Hepatocyte (in vitro differentiated cells): ENCODE data around the gene CEP95. TPM values are rescaled to one million over a fixed set of nuclear protein-coding genes. Genes with fewer than 3 reads are reported as not detected.
A peak's percentile ranks its signal among the peaks of the same experiment; 100 is the strongest.

Source experiments
- DNase-seq: peaks from one replicate; pipeline ENCODE4 v3.0.0-alpha.2; 2016; ENCODE audit warnings: low spot score
- H2AFZ ChIP-seq: fragments of 200-600 bp; sonication (generic); 2 replicates; pipeline ENCODE4 v1.6.0; 2016; ENCODE audit warnings: antibody characterized with exemption, mild to moderate bottlenecking
- H3K27ac ChIP-seq: fragments of 200-600 bp; sonication (generic); 2 replicates; pipeline ENCODE4 v1.5.1; 2016; ENCODE audit warnings: mild to moderate bottlenecking
- H3K27me3 ChIP-seq: fragments of 200-600 bp; sonication (generic); 2 replicates; pipeline ENCODE4 v1.6.1; 2016
- H3K36me3 ChIP-seq: fragments of 200-600 bp; sonication (generic); replicated peaks from 2 replicates; pipeline ENCODE4 v1.5.1; 2016; ENCODE audit warnings: low read depth; ENCODE audit not compliant: insufficient read depth
- H3K4me1 ChIP-seq: fragments of 200-600 bp; sonication (generic); 2 replicates; pipeline ENCODE4 v1.5.1; 2016; ENCODE audit warnings: mild to moderate bottlenecking, moderate library complexity; ENCODE audit not compliant: insufficient read depth
- H3K4me2 ChIP-seq: fragments of 200-600 bp; sonication (generic); 2 replicates; pipeline ENCODE4 v1.6.0; 2016
- H3K4me3 ChIP-seq: fragments of 200-600 bp; sonication (generic); 2 replicates; pipeline ENCODE4 v1.5.1; 2016; ENCODE audit warnings: mild to moderate bottlenecking
- H3K79me2 ChIP-seq: fragments of 200-600 bp; sonication (generic); 2 replicates; pipeline ENCODE4 v1.6.0; 2017; ENCODE audit warnings: mild to moderate bottlenecking
- H3K9me2 ChIP-seq: fragments of 200-600 bp; sonication (generic); replicated peaks from 2 replicates; pipeline ENCODE4 v1.6.0; 2017; ENCODE audit warnings: mild to moderate bottlenecking; ENCODE audit not compliant: insufficient read depth
- H3K9me3 ChIP-seq: fragments of 200-600 bp; sonication (generic); 2 replicates; pipeline ENCODE4 v1.5.1; 2016; ENCODE audit warnings: low read depth, mild to moderate bottlenecking
- H4K20me1 ChIP-seq: fragments of 200-600 bp; sonication (generic); 2 replicates; pipeline ENCODE4 v1.6.0; 2016; ENCODE audit warnings: mild to moderate bottlenecking; ENCODE audit not compliant: insufficient read depth, poor library complexity, severe bottlenecking
- CTCF ChIP-seq: fragments of 200-600 bp; sonication (generic); IDR thresholded peaks from 2 replicates; pipeline ENCODE4 v1.5.1; 2016; ENCODE audit warnings: antibody characterized with exemption, mild to moderate bottlenecking; ENCODE audit not compliant: poor library complexity
- EZH2 ChIP-seq: fragments of 200-600 bp; sonication (generic); IDR thresholded peaks from 2 replicates; pipeline ENCODE4 v1.6.1; 2016; ENCODE audit warnings: antibody characterized with exemption, mild to moderate bottlenecking, borderline replicate concordance
- EZH2phosphoT487 ChIP-seq: fragments of 200-600 bp; sonication (generic); IDR thresholded peaks from one replicate; pipeline ENCODE4 v1.6.1; 2018; ENCODE audit warnings: antibody characterized with exemption, mild to moderate bottlenecking, low read depth, moderate library complexity; ENCODE audit not compliant: unreplicated experiment, severe bottlenecking
- WGBS: methylation state at CpG from one replicate; pipeline ENCODE4 v1.1.6; 2016; ENCODE audit warnings: low lambda C conversion rate; ENCODE audit errors: missing lambda C conversion rate; 5-methylcytosine and 5-hydroxymethylcytosine counted together
- polyA plus RNA-seq: library from polyadenylated mRNA; unstranded; fragments of >200 nt; fragmentation: Nextera tagmentation; extraction: Ambion mirVana; gene quantifications from 2 replicates; pipeline ENCODE4 v1.2.1, GENCODE V29; 2016
- total RNA-seq: library from RNA; depleted of rRNA; stranded (reverse); fragments of >200 nt; gene quantifications from 2 replicates; pipeline ENCODE4 v1.2.3, GENCODE V29; 2014

Gene CEP95, protein sequence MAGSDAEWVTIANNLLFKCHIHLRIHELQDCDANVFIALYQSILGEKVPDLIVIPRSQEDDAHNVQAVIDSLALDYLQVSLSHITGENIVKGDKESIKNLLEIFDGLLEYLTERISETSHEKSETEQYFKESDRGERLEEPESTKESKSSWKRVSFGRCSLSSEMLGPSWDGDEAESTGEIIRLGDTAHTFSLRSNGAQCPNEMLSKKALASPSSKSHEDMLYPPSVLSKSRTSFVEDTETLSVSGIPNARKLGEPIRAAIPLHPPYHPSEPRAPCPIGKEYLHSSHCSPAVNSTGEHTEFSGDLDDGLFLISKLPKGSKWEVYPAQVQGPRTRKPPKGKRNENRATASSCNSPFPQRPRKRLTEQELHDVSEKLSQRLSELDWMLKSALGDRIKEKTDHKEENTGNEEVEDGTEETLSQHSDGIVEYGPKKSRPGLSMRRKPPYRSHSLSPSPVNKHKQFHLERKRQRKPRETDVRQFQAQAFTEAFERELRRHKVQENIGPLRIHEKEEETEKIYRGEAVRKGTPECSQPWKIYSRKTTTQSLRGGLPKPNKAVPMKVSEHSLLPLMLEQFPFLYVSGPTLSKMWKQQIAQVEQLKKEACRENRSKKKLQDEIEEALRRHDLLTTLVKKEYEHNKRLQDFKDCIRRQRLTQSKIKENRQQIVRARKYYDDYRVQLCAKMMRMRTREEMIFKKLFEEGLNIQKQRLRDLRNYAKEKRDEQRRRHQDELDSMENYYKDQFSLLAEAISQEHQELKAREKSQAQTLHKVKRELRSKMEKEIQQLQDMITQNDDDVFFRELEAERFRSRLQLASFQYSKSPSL
- total RNA-seq (38.6 and 42.8 TPM in 2 replicates), polyA plus RNA-seq (25.8 and 29.3 TPM in 2 replicates)

DNA sequence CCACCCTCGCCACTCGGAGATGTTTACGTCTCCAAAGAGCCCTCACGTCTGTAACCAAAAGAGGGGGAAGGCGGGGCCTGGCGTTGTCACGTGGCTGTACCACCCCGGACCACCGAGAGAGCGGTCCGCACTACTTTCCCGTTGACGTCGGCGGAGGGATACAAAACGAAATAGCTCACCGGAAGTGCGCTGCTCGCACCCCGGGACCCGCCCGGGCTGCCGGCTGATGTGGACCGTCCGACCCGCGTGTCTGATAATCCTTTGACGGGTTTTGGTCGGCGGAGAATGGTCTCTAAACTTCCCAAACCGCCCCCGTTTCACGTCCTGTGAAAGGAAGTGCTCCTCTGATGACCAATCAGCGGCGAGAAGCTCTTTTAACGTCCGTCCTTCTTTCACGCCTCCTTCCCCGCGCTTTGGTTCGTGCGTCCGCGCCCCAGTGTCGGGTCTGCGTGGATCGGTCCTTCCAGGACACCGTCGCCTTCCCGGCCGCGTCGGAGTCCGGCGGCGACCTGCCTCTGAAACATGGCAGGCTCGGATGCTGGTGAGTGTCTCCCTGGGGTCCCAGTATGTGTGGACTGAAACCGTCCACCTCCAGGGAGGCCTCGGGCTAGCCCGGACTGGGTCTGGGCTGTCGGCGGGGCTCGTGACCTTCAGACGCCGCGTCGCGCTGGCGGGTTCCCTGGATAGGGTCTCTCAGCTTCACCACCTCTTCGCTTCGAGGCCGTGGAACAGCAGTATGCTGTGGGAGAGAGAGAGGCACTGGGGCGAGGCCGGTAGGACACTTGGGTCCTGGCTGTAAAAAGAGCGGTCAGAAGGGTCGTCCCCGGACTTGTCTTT is at the start of gene CEP95:
Gene CEP95, plus strand, starts transcription at position 402 of the 837 bp plus-strand sequence. Its CDS starts 121 bp downstream, at position 523.
- peaks cover 13% of the 10 kb centered on the region for H3K4me1 ChIP-seq
- no peaks in the 10 kb centered on the region for H3K27me3 ChIP-seq
- under 1% methylated on average over 72 of the region's 77 CpGs for WGBS
- TF ChIP-seq EZH2 (no peak), CTCF (no peak)
- H3K9me3 ChIP-seq: no peaks in the 10 kb centered on the region
- peaks cover 65% of the 10 kb centered on the region for H4K20me1 ChIP-seq
- peak within 1 kb of the TSS; percentile 49 for H2AFZ ChIP-seq
- DNase-seq: peak; percentile 97
- H3K36me3 ChIP-seq: no peaks in the 10 kb centered on the region
- H3K27ac ChIP-seq: peak within 1 kb of the TSS; percentile 100
- peaks cover 75% of the 10 kb centered on the region for H3K79me2 ChIP-seq
- peak within 1 kb of the TSS; percentile 93 for H3K4me3 ChIP-seq
- no peaks in the 10 kb centered on the region for H3K9me2 ChIP-seq
- peak within 1 kb of the TSS; percentile 74 for H3K4me2 ChIP-seq

GRCh38 chr17:64457156-64457555 is 49.6 kb upstream of the CEP95 start:
- Histone ChIP-seq H3K4me2 (no peak overlapping the region), H3K79me2 (no peaks in the 10 kb centered on the region)
- WGBS: 89% methylated on average over 7 of the region's 7 CpGs

DNA sequence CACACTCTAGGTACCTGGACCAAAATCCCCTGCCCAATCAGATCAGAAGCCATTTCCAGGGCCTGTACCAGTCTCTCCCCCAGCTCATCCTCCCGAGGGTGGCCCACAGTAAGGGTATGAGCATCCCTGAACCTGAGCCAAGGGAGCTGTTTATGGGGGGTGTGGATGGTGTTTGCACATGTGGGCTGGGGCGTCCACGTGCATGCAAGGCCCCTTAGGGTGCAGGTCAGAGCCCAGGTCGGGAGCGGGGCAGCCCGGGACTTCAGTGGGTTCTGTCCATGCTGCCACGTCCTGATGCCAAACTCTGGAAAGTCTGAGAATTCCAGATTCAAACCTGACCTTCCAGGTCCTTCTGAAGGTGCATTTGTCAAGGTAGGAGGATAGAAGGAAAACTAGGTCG is 48.0 kb upstream of the CEP95 start:
- Histone ChIP-seq H3K4me2 (no peak overlapping the region), H4K20me1 (no peaks in the 10 kb centered on the region)
- TF ChIP-seq EZH2: no peak
- no peak for TF ChIP-seq CTCF
- no peak for TF ChIP-seq EZH2phosphoT487

More at GRCh38 chr17:64457156-64457555, 49.6 kb upstream of the CEP95 start:
- no peak for TF ChIP-seq EZH2phosphoT487
- no peak for TF ChIP-seq EZH2
- no peak for TF ChIP-seq CTCF
- Histone ChIP-seq H3K36me3 (no peaks in the 10 kb centered on the region), H4K20me1 (no peaks in the 10 kb centered on the region), H2AFZ (no peak overlapping the region), H3K9me2 (no peaks in the 10 kb centered on the region), H3K9me3 (no peaks in the 10 kb centered on the region), H3K27me3 (no peaks in the 10 kb centered on the region), H3K4me3 (no peak overlapping the region), H3K4me1 (no peaks in the 10 kb centered on the region), H3K27ac (no peak overlapping the region)
- no peak for DNase-seq

More for the DNA sequence above, 48.0 kb upstream of the CEP95 start:
- Histone ChIP-seq H3K9me3 (no peaks in the 10 kb centered on the region), H3K79me2 (no peaks in the 10 kb centered on the region), H3K36me3 (no peaks in the 10 kb centered on the region), H2AFZ (no peak overlapping the region), H3K9me2 (no peaks in the 10 kb centered on the region), H3K27me3 (no peaks in the 10 kb centered on the region), H3K27ac (no peak overlapping the region), H3K4me3 (no peak overlapping the region), H3K4me1 (no peaks in the 10 kb centered on the region)
- DNase-seq: no peak
- 87% methylated on average over 8 of the region's 8 CpGs for WGBS
